ENCODE results near the gene ABCB10.
"Not testable (repeated sequence)": the region's sequence is repeated elsewhere in the genome, so short reads cannot be mapped to it uniquely, and the experiment has no call there.

The ABCB10 gene

DNA sequence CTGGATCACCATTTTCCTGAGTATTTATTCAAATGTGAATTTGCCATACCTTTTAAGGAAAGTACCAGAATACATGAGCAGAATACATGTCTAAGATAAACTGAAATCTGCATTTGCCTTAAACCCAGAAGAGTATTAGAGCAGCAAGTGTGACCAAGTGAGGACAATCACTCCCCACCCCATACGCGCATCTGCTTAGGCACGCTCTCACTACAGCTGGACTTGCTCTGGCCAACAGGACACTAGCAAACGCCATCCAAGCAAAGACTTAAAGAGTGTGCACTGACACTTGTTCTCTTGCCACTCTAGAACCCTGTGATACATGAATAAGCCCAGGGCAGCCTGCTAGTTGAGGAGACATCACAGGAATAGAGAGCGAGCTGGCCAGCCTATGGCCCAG lies 76.0 kb downstream of the ABCB10 start:
- H3K4me3 ChIP-seq (ENCODE audit: insufficient read length, low read depth), result no peak overlapping the region
- peaks cover 87% of the 10 kb centered on the region for H3K36me3 ChIP-seq (ENCODE audit: insufficient read depth, insufficient read length, low read length)
- DNase-seq (ENCODE audit: low read depth, low spot score), result no peak
- no peaks in the 10 kb centered on the region for H3K27me3 ChIP-seq (ENCODE audit: insufficient read depth, insufficient read length)
- TF ChIP-seq YY1 (IDR thresholded peaks at IDR 0.05; ENCODE audit: insufficient read depth, insufficient read length) (no peak), ZNF274 (IDR thresholded peaks at IDR 0.05; ENCODE audit: low read depth, low read length) (no peak), SUZ12 (IDR thresholded peaks at IDR 0.05; ENCODE audit: extremely low read depth, insufficient read depth, insufficient read length) (no peak)
- H3K4me1 ChIP-seq (ENCODE audit: insufficient read depth, insufficient read length), result no peaks in the 10 kb centered on the region
- H3K9me3 ChIP-seq (ENCODE audit: insufficient read depth, low read length), result no peaks in the 10 kb centered on the region
- H3K9ac ChIP-seq (ENCODE audit: insufficient read length, low read depth), result no peak overlapping the region

DNA sequence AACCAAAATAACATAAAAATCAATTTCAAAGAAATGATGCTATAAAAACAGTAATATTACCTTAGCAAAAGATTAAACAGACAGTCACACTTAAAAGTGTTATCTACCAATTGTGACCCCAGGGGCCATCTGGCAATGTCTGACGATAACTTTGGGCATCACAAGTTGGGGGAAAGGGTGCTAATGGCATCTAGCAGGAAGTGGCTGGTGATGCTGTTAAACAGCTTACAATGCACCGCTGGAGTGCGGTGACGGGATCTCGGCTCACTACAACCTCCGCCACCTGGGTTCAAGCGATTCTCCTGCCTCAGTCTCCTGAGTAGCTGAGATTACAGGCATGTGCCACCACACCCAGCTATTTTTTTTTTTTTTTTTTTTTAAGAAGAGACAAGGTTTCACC lies 78.0 kb downstream of the ABCB10 start:
- no peak overlapping the region for H3K9ac ChIP-seq (ENCODE audit: insufficient read length, low read depth)

DNA sequence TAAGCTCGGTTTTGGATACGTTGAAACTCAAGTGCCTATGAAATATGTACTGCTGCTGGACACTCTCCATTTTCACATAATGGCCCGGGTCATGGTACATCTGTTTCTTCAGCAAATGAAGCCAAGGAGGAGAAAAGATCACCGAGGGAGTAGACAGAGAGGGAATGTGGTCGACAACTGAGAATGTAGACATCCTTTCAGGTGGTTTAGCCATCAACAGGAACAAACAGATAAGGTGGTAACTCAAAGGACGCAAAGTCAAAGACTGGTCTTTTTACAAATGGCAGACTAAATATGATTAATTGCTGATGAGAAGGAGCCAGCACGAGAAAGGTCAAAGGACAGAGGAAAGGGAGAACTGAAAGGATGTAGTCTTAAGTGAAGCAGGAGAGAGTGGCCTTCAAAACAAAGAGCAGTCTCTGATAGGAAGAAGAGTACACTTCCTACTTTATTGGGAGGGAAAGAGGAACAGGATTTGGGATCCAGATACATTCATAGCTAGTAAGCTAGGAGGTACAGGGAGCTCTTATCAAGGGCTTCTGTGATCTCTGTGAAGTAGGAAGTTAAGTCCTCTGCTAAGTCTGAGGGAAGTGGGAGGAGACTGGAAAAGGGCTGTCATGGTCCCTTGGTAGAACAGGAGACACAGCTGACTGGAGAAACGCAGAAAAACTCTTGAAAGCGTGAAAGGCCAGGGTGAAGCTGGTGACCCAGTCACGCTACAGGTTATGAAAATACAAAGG lies 78.7 kb downstream of the ABCB10 start:
- H3K9ac ChIP-seq (ENCODE audit: insufficient read length, low read depth), result no peak overlapping the region
- H3K4me1 ChIP-seq (ENCODE audit: insufficient read depth, insufficient read length), result no peaks in the 10 kb centered on the region
- H3K36me3 ChIP-seq (ENCODE audit: insufficient read depth, insufficient read length, low read length), result peaks cover 79% of the 10 kb centered on the region
- TF ChIP-seq ZNF274 (IDR thresholded peaks at IDR 0.05; ENCODE audit: low read depth, low read length) (no peak), YY1 (IDR thresholded peaks at IDR 0.05; ENCODE audit: insufficient read depth, insufficient read length) (no peak), SUZ12 (IDR thresholded peaks at IDR 0.05; ENCODE audit: extremely low read depth, insufficient read depth, insufficient read length) (no peak)
- no peak overlapping the region for H3K4me3 ChIP-seq (ENCODE audit: insufficient read length, low read depth)
- H3K27me3 ChIP-seq (ENCODE audit: insufficient read depth, insufficient read length), result no peaks in the 10 kb centered on the region
- DNase-seq (ENCODE audit: low read depth, low spot score), result no peak
- H3K9me3 ChIP-seq (ENCODE audit: insufficient read depth, low read length), result no peaks in the 10 kb centered on the region

More for the DNA sequence above, 78.0 kb downstream of the ABCB10 start:
- no peak for DNase-seq (ENCODE audit: low read depth, low spot score)
- Histone ChIP-seq H3K27me3 (ENCODE audit: insufficient read depth, insufficient read length) (no peaks in the 10 kb centered on the region), H3K4me1 (ENCODE audit: insufficient read depth, insufficient read length) (no peaks in the 10 kb centered on the region), H3K36me3 (ENCODE audit: insufficient read depth, insufficient read length, low read length) (peaks cover 78% of the 10 kb centered on the region), H3K9me3 (ENCODE audit: insufficient read depth, low read length) (no peaks in the 10 kb centered on the region), H3K4me3 (ENCODE audit: insufficient read length, low read depth) (no peak overlapping the region)
- TF ChIP-seq ZNF274 (IDR thresholded peaks at IDR 0.05; ENCODE audit: low read depth, low read length) (no peak), SUZ12 (IDR thresholded peaks at IDR 0.05; ENCODE audit: extremely low read depth, insufficient read depth, insufficient read length) (no peak), YY1 (IDR thresholded peaks at IDR 0.05; ENCODE audit: insufficient read depth, insufficient read length) (no peak)

DNA sequence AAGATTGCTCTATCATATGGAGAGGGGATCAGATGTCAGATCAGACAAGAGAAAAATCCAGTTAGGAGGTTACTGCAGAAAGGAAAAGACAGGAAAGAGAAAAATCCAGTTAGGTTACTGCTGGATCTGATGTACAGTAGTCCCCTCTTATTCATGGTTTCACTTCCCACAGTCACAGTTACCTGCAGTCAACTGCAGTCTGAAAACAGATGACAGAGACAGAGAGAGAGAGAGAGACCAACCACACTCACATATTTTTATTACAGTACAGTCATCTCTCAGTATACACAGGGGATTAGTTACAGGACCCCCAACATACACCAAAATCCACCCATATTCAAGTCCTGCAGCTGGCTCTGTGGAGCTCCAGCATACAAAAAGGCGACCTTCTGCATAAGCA lies 79.7 kb downstream of the ABCB10 start:
- H3K27me3 ChIP-seq (ENCODE audit: insufficient read depth, insufficient read length), result no peaks in the 10 kb centered on the region
- no peak overlapping the region for H3K4me3 ChIP-seq (ENCODE audit: insufficient read length, low read depth)
- DNase-seq (ENCODE audit: low read depth, low spot score), result no peak
- H3K4me1 ChIP-seq (ENCODE audit: insufficient read depth, insufficient read length), result no peaks in the 10 kb centered on the region
- H3K9me3 ChIP-seq (ENCODE audit: insufficient read depth, low read length), result no peaks in the 10 kb centered on the region
- H3K36me3 ChIP-seq (ENCODE audit: insufficient read depth, insufficient read length, low read length), result peaks cover 83% of the 10 kb centered on the region
- TF ChIP-seq SUZ12 (IDR thresholded peaks at IDR 0.05; ENCODE audit: extremely low read depth, insufficient read depth, insufficient read length), result no peak
- TF ChIP-seq ZNF274 (IDR thresholded peaks at IDR 0.05; ENCODE audit: low read depth, low read length), result no peak
- no peak for TF ChIP-seq YY1 (IDR thresholded peaks at IDR 0.05; ENCODE audit: insufficient read depth, insufficient read length)
- no peak overlapping the region for H3K9ac ChIP-seq (ENCODE audit: insufficient read length, low read depth)

DNA sequence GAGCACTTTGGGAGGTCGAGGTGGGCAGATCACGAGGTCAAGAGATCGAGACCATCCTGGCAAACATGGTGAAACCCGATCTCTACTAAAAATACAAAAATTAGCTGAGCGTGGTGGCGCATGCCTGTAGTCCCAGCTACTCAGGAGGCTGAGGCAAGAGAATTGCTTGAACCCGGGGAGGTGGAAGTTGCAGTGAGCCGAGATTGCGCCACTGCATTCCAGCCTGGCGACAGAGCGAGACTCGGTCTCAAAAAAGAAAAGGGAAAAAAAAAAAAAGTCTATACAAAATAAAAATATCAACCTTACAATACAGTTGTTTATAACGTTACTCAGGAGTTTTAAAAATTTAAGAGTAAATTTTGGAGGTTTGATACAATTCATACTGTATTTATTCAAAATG lies 82.6 kb downstream of the ABCB10 start:
- H3K36me3 ChIP-seq (ENCODE audit: insufficient read depth, insufficient read length, low read length), result peaks cover 78% of the 10 kb centered on the region
- H3K4me3 ChIP-seq (ENCODE audit: insufficient read length, low read depth); H3K9me3 ChIP-seq (ENCODE audit: insufficient read depth, low read length); H3K27me3 ChIP-seq (ENCODE audit: insufficient read depth, insufficient read length); H3K4me1 ChIP-seq (ENCODE audit: insufficient read depth, insufficient read length); H3K9ac ChIP-seq (ENCODE audit: insufficient read length, low read depth); DNase-seq (ENCODE audit: low read depth, low spot score): not testable (repeated sequence)

DNA sequence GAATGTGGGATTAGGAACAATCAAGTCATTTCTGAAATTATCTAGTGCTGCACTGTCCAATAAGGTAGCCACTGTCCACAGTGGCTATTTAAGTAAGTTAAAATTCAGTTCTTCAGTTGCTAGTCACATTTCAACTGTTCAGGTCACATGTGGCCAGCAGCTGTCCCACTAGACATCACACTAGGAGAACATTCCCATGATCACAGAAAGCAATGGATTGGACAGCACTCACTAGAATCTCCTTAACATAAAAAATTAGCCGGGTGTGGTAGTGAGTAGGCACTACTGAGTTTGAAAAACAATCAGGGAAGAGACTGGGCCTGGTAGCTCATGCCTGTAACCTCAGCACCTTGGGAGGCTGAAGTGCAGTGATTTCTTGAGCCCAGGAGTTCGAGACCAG lies 84.0 kb downstream of the ABCB10 start:
- Histone ChIP-seq H3K36me3 (ENCODE audit: insufficient read depth, insufficient read length, low read length) (peaks cover 80% of the 10 kb centered on the region), H3K9ac (ENCODE audit: insufficient read length, low read depth) (no peak overlapping the region)

DNA sequence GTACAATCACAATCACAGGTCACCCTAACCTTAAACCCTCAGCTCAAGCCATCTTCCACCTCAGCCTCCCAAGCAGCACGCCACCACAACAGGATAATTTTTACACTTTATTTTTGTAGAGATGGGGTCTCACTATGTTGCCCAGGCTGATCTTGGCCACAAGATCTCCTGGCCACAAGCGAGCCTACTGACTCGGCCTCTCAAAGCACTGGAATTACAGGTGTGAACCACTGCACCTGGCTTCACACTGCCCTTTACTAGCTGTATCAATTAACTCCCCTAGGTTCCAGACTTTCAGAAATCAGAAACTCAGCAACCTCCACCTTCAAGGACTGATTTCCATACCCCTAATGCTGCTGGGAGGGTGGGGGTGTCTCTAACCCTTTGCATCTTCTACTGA lies 87.3 kb downstream of the ABCB10 start:
- Histone ChIP-seq H3K4me1 (ENCODE audit: insufficient read depth, insufficient read length) (no peaks in the 10 kb centered on the region), H3K36me3 (ENCODE audit: insufficient read depth, insufficient read length, low read length) (peaks cover 79% of the 10 kb centered on the region)
- no peak for DNase-seq (ENCODE audit: low read depth, low spot score)

More for the DNA sequence above, 84.0 kb downstream of the ABCB10 start:
- no peak overlapping the region for H3K4me3 ChIP-seq (ENCODE audit: insufficient read length, low read depth)
- no peaks in the 10 kb centered on the region for H3K27me3 ChIP-seq (ENCODE audit: insufficient read depth, insufficient read length)
- DNase-seq (ENCODE audit: low read depth, low spot score), result no peak
- TF ChIP-seq YY1 (IDR thresholded peaks at IDR 0.05; ENCODE audit: insufficient read depth, insufficient read length) (no peak), SUZ12 (IDR thresholded peaks at IDR 0.05; ENCODE audit: extremely low read depth, insufficient read depth, insufficient read length) (no peak), ZNF274 (IDR thresholded peaks at IDR 0.05; ENCODE audit: low read depth, low read length) (no peak)
- H3K4me1 ChIP-seq (ENCODE audit: insufficient read depth, insufficient read length), result no peaks in the 10 kb centered on the region
- H3K9me3 ChIP-seq (ENCODE audit: insufficient read depth, low read length), result no peaks in the 10 kb centered on the region

More for the DNA sequence above, 87.3 kb downstream of the ABCB10 start:
- no peaks in the 10 kb centered on the region for H3K27me3 ChIP-seq (ENCODE audit: insufficient read depth, insufficient read length)
- H3K4me3 ChIP-seq (ENCODE audit: insufficient read length, low read depth), result no peak overlapping the region
- H3K9ac ChIP-seq (ENCODE audit: insufficient read length, low read depth), result no peak overlapping the region
- no peak for TF ChIP-seq YY1 (IDR thresholded peaks at IDR 0.05; ENCODE audit: insufficient read depth, insufficient read length)
- TF ChIP-seq ZNF274 (IDR thresholded peaks at IDR 0.05; ENCODE audit: low read depth, low read length), result no peak
- TF ChIP-seq SUZ12 (IDR thresholded peaks at IDR 0.05; ENCODE audit: extremely low read depth, insufficient read depth, insufficient read length), result no peak
- no peaks in the 10 kb centered on the region for H3K9me3 ChIP-seq (ENCODE audit: insufficient read depth, low read length)
